ENCODE data around the gene MRGPRE.
A peak's percentile ranks its signal among the peaks of the same experiment; 100 is the strongest.

Gene MRGPRE

DNA sequence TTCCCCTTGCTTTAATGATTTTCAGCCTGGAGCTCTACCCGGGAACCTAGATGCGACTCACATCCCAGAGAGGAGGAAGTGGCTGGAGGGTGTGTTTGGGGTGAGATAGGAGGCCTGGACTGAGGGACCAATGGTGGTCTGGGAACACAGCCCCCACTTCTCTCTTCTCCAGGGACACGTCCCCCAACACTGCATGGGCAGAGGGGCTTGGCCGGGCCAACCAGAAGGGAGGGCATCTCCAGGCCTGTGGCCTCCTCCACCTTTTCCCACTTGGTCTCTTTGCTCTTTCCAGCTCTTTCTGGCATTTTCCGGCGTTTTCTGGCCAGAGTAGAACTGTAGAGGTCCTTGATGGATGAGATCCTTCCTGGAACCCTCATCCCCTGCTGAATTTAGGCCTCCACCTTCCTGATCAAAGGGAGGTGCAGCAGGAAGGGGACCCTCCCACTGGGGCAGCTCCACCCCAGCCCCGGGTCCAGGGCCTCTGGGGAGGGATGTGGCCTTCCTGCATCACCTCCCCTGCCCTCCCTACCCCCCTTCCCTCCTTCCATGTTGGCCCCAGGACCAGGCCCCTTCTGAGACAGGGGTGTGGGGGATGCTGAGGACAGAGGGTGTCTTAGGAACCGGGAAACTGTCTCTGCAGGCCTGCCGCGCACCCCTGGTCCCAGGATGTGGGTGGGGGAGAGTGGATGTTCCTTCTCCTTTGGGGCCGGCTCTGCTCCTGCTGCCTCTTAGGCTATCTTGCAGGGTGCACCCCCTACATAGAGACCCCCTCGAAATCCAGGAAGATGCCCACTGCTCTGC lies 38.0 kb downstream of the MRGPRE start:
- no peak for DNase-seq

DNA sequence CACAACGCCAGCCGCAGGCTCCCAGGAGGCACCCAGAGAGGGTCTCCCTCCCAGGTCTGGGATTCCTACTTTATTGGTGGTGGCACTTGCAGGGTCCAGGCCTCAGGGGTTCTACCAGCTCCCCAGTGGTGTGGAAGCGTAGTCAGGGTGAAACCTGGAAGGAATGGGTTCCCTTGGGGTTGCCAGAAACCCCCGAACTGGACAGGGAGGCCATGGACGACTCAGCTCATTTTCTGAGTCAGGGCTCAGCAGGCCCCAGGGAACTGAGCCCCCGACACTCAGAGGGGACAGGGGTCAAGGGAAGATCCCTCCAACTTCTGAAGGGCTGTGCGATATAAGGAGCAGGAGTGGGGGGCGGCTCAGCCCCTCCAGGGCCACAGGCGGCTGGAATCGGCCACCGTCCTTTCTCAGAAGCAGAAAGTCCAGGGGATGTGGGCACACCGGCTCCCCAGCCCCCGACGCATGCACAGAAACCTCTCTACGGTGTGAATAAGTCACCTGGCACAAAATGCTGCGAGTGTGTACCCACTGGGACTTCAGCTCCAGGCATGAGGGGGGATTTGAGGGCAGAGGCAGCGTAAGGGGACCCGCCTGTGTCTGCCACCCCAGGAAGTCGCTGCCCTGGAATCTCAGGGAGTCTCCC lies 38.7 kb downstream of the MRGPRE start:
- no peak for DNase-seq

GRCh38 chr11:3192511-3193372 lies 39.5 kb downstream of the MRGPRE start:
- no peak for DNase-seq

GRCh38 chr11:3191586-3192324 lies 40.5 kb downstream of the MRGPRE start:
- DNase-seq = no peak

DNA sequence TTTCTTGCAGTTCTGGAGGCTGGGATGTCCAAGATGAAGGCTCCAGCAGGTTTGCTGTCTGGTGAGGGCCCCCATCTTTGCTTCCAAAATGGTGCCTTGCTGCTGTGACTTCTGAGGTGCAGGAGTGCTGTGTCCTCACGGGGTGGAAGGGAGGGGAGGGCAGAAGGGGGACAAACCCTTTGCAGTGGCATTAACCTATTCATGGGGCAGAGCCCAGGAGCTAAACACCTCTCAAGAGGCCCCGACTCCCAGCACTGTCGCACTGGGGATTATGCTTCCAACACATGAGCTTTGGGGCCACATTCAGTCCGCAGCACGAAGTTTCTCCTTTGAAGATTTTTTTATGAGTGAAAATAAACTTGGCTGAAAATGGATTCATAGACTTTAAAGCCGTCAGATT lies 41.6 kb downstream of the MRGPRE start:
- no peak for DNase-seq

- DNase-seq = no peak
These were observed 42.2 kb downstream of the MRGPRE start for GRCh38 chr11:3189886-3190583.

- no peak for DNase-seq
These were observed 42.9 kb downstream of the MRGPRE start for GRCh38 chr11:3189196-3189843.

- DNase-seq = no peak
These were observed 43.6 kb downstream of the MRGPRE start for GRCh38 chr11:3188496-3189195.

- DNase-seq = no peak
These were observed 45.9 kb downstream of the MRGPRE start for GRCh38 chr11:3186166-3186953.

DNA sequence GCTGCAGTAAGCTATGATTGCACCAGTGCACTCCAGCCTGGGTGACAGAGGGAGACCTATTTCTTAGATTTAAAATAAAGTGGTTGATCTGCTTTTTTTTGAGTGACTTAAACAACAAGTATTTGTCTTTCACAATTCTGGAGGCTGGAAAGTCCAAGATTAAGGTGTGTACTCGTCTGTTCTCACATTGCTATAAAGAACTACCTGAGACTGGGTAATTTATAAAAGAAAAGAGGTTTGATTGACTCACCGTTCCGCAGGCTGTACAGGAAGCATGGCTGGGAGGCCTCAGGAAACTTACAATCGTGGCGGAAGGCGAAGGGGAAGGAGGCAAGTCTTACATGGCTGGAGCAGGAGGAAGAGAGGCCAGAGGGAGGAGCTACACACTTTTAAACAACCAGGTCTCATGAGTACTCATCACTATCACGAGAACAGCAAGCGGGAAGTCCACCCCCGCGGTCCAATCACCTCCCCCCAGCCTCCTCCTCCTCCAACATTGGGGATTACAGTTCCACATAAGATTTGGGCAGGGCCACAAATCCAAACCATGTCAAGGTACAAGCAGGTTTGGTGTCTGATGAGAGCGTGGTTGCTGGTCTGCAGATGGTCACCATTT lies 47.4 kb downstream of the MRGPRE start:
- DNase-seq = no peak

DNA sequence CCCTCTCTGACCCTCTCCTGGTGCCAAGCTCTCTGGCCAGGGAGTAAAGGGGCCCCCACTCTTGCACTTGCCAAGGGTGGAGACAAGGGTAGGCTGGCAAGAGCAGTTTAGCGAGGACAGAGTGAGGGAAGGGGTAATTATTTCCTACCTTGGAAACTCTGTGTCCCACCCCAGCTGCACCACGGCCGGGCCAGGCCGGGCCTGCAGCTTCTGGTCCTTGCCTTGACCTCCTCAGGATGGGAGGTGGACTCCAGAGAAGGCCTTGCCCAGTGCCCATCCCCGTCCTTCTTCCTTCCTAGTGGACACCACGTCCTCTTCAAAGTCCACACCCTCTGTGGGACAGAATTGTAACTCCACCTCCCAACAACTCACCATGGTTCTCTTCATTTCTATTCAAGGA lies 48.7 kb downstream of the MRGPRE start:
- DNase-seq = no peak

GRCh38 chr11:3182462-3182852 lies 49.8 kb downstream of the MRGPRE start:
- no peak for DNase-seq

- no peak for DNase-seq
These were observed 50.3 kb downstream of the MRGPRE start for GRCh38 chr11:3181725-3182461.

GRCh38 chr11:3180869-3181268 lies 51.3 kb downstream of the MRGPRE start:
- no peak for DNase-seq

GRCh38 chr11:3178349-3178748 lies 53.9 kb downstream of the MRGPRE start:
- peak; percentile 75 for DNase-seq

DNA sequence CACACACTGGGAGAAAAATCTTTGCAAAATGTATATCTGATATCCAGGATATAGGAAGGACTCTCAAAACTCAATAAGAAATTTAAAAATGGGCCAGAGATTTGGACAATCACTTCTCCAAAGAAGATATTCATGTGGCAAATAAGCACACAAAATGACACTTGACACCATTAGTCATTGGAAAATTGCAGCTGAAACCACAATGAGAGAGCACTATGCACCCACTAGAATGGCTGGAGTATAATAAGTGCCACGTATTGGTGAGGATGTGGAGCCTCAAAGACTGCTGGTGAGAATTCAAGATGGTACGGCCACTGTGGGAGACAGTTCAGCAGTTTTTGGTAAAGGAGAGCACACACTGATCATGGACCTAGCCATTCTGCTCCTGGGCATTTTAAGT lies 54.3 kb downstream of the MRGPRE start:
- peak; percentile 42 for DNase-seq
